Esophagus squamous epithelium (tissue), 5 donors: Measurements from ENCODE around the gene ITIH5. TPM values are rescaled to one million over a fixed set of nuclear protein-coding genes. Genes with fewer than 3 reads are reported as not detected.
"Not testable (repeated sequence)": the region's sequence is repeated elsewhere in the genome, so short reads cannot be mapped to it uniquely, and the experiment has no call there.

Experiments used
- DNase-seq: peaks from one replicate; lab custom pipeline; 2025; lab: John Stamatoyannopoulos, UW
- H3K27ac ChIP-seq, 4 donors: fragments of 200-600 bp; sonication (generic); one replicate each; pipeline ENCODE4 v1.5.1; 2016 to 2019; ENCODE audit warnings: mild to moderate bottlenecking in 1 of 4
- H3K27me3 ChIP-seq, 4 donors: fragments of 200-600 bp; sonication (generic); 1 replicate in 3 of 4; 2 replicates in 1 of 4; pipeline versions ENCODE4 v1.5.1 to v1.6.0; 2017 to 2021; ENCODE audit warnings: antibody characterized with exemption in 1 of 4
- H3K36me3 ChIP-seq, 3 donors: fragments of 200-600 bp; sonication (generic); one replicate each; pipeline ENCODE4 v1.5.1; 2016 to 2019
- H3K4me1 ChIP-seq, 3 donors: fragments of 200-600 bp; sonication (generic); one replicate each; pipeline ENCODE4 v1.5.1; 2017 to 2019
- H3K4me3 ChIP-seq, 4 donors: fragments of 200-600 bp; sonication (generic); 1 replicate in 3 of 4; 2 replicates in 1 of 4; pipeline ENCODE4 v1.5.1; 2016 to 2019; ENCODE audit warnings: mild to moderate bottlenecking in 2 of 4, moderate library complexity in 1 of 4
- H3K9me3 ChIP-seq, 3 donors: fragments of 200-600 bp; sonication (generic); one replicate each; pipeline ENCODE4 v1.5.1; 2016 to 2019
- CTCF ChIP-seq, 6 experiments: fragments of 450-650 bp in 4 of 6; fragments of 200-600 bp in 2 of 6; sonication (generic) in 2 of 6; IDR thresholded peaks; one replicate each; pipeline ENCODE4 v1.5.1; 2016 to 2019; ENCODE audit warnings: antibody characterized with exemption in 6 of 6, mild to moderate bottlenecking in 4 of 6, moderate library complexity in 4 of 6
- POLR2A ChIP-seq, 4 donors: fragments of 450-650 bp; IDR thresholded peaks; one replicate each; pipeline ENCODE4 v1.6.1; 2017; ENCODE audit warnings: antibody characterized with exemption in 4 of 4, mild to moderate bottlenecking in 4 of 4, moderate library complexity in 3 of 4
- WGBS, 2 donors: methylation state at CpG; one replicate each; pipeline ENCODE4 v1.1.5; 2018; 5-methylcytosine and 5-hydroxymethylcytosine counted together
- intact Hi-C: fragments of 100-400 bp; cut with DNase I; formaldehyde crosslinking; loops from one replicate; pipeline ENCODE4 v1.15.0; 2022
- total RNA-seq, 4 donors: library from RNA; depleted of rRNA; stranded (reverse); fragments of >200 nt; gene quantifications; one replicate each; pipeline ENCODE4 v1.1.0, GENCODE V29; 2016
- donor health status: DM: yes; HTN: yes; CAD: no.

Gene ITIH5
- total RNA-seq, 4 donors from 2014 or later: 2.2 to 21.4 (median 3.3) TPM

- H3K36me3 ChIP-seq: no peaks in the 10 kb centered on the region
- peaks cover 0 to 79% (median 0%) of the 10 kb centered on the region in 4 donors for H3K27me3 ChIP-seq
- WGBS, 2 donors: 50 to 71% methylated on average over 2 of the region's 2 CpGs
These were observed 33.9 kb upstream of the ITIH5 start for GRCh38 chr10:7700577-7701125.

GRCh38 chr10:7697426-7697825, 30.7 kb upstream of the ITIH5 start:
- WGBS, 2 donors: 82 to 86% methylated on average over 7 to 8 of the region's 8 CpGs
- intact Hi-C loops: no loop called here
- no peak for TF ChIP-seq POLR2A (IDR thresholded peaks at IDR 0.05)
- no peak for TF ChIP-seq CTCF (IDR thresholded peaks at IDR 0.05)
- H3K4me1 ChIP-seq: no peaks in the 10 kb centered on the region
- no peak for DNase-seq
- H3K27ac ChIP-seq: no peak overlapping the region
- peaks cover 0 to 7% (median 4%) of the 10 kb centered on the region in 3 donors for H3K9me3 ChIP-seq
- no peaks in the 10 kb centered on the region for H3K36me3 ChIP-seq
- H3K4me3 ChIP-seq: no peak overlapping the region
- peaks cover 0 to 60% (median 0%) of the 10 kb centered on the region in 4 donors for H3K27me3 ChIP-seq

More at GRCh38 chr10:7700577-7701125, 33.9 kb upstream of the ITIH5 start:
- intact Hi-C loops: no loop called here
- Histone ChIP-seq H3K4me3 (no peak overlapping the region), H3K4me1 (no peaks in the 10 kb centered on the region), H3K27ac (no peak overlapping the region), H3K9me3 (no peaks in the 10 kb centered on the region)
- TF ChIP-seq CTCF (IDR thresholded peaks at IDR 0.05) (no peak), POLR2A (IDR thresholded peaks at IDR 0.05) (no peak)
- no peak for DNase-seq

- Histone ChIP-seq H3K27me3 (peaks cover 0 to 58% (median 0%) of the 10 kb centered on the region in 4 donors), H3K27ac (no peak overlapping the region), H3K36me3 (no peaks in the 10 kb centered on the region), H3K4me3 (no peak overlapping the region), H3K4me1 (no peaks in the 10 kb centered on the region), H3K9me3 (peaks cover 0 to 16% (median 13%) of the 10 kb centered on the region in 3 donors)
- intact Hi-C loops: no loop called here
- no peak for DNase-seq
- 63 to 73% methylated on average over 3 of the region's 3 CpGs for WGBS, 2 donors
- TF ChIP-seq CTCF (IDR thresholded peaks at IDR 0.05): no peak
- TF ChIP-seq POLR2A (IDR thresholded peaks at IDR 0.05): no peak
These were observed 29.8 kb upstream of the ITIH5 start for GRCh38 chr10:7696545-7696944.

GRCh38 chr10:7693194-7693593, 26.4 kb upstream of the ITIH5 start:
- H3K27ac ChIP-seq, DNase-seq, H3K36me3 ChIP-seq, H3K4me3 ChIP-seq, intact Hi-C loops, H3K4me1 ChIP-seq: not testable (repeated sequence)
- Histone ChIP-seq H3K27me3 (peaks cover 0 to 40% (median 0%) of the 10 kb centered on the region in 4 donors), H3K9me3 (peaks cover 0 to 21% (median 21%) of the 10 kb centered on the region in 3 donors)

- H3K4me3 ChIP-seq, H3K36me3 ChIP-seq, intact Hi-C loops, DNase-seq, H3K27ac ChIP-seq, H3K4me1 ChIP-seq: not testable (repeated sequence)
- peaks cover 0 to 21% (median 21%) of the 10 kb centered on the region in 3 donors for H3K9me3 ChIP-seq
- peaks cover 0 to 36% (median 0%) of the 10 kb centered on the region in 4 donors for H3K27me3 ChIP-seq
These were observed 25.6 kb upstream of the ITIH5 start for GRCh38 chr10:7692368-7692767.

- intact Hi-C loops, H3K36me3 ChIP-seq, H3K4me3 ChIP-seq, H3K4me1 ChIP-seq, DNase-seq, H3K27ac ChIP-seq: not testable (repeated sequence)
- peaks cover 0 to 36% (median 0%) of the 10 kb centered on the region in 4 donors for H3K27me3 ChIP-seq
- WGBS, 2 donors: 43 to 59% methylated on average over 2 to 3 of the region's 3 CpGs
- peaks cover 0 to 21% (median 21%) of the 10 kb centered on the region in 3 donors for H3K9me3 ChIP-seq
These were observed 24.3 kb upstream of the ITIH5 start for GRCh38 chr10:7690885-7691597.
